ENCODE measurements around the gene CCNDBP1.

DNA sequence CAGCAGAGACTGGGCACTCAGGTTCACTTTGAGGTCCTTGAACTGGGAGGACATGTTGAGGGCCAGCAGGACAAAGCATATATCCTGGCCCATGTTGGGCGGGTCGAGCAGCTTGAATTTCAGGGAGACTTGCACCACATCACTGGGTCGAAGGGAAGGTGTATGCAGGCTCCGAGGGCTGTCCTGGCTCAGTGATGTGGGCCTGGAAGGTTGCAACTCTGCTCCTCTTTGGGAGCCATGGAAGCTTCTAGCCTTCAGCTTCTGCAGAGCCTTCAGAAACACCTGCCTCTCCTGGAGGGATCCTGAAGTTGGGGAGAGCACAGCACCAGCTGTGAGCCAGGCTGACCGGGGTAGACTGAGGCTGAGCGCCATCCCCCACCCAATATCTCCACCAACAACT is 50.3 kb downstream of the CCNDBP1 start:
- TF ChIP-seq, protein P1, sequence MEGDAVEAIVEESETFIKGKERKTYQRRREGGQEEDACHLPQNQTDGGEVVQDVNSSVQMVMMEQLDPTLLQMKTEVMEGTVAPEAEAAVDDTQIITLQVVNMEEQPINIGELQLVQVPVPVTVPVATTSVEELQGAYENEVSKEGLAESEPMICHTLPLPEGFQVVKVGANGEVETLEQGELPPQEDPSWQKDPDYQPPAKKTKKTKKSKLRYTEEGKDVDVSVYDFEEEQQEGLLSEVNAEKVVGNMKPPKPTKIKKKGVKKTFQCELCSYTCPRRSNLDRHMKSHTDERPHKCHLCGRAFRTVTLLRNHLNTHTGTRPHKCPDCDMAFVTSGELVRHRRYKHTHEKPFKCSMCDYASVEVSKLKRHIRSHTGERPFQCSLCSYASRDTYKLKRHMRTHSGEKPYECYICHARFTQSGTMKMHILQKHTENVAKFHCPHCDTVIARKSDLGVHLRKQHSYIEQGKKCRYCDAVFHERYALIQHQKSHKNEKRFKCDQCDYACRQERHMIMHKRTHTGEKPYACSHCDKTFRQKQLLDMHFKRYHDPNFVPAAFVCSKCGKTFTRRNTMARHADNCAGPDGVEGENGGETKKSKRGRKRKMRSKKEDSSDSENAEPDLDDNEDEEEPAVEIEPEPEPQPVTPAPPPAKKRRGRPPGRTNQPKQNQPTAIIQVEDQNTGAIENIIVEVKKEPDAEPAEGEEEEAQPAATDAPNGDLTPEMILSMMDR (IDR thresholded peaks at IDR 0.05) = no peak
- TF ChIP-seq EP300 (IDR thresholded peaks at IDR 0.05) = no peak
- no peak for TF ChIP-seq POLR2A (IDR thresholded peaks at IDR 0.05; ENCODE audit: low read depth)
